Umbilical cord (tissue), 2 donors: ENCODE measurements around the gene ATP1A2. TPM values are rescaled to one million over a fixed set of nuclear protein-coding genes. Genes with fewer than 3 reads are reported as not detected.

ENCODE experiments used
- DNase-seq: peaks from one replicate; pipeline ENCODE4 v3.0.0-alpha.2; 2015; ENCODE audit warnings: low spot score
- total RNA-seq: library from RNA; depleted of rRNA; stranded (reverse); fragments of >200 nt; gene quantifications from one replicate; pipeline ENCODE4 v1.2.3, GENCODE V29; 2014; ENCODE audit warnings: low replicate concordance; ENCODE audit not compliant: insufficient read depth

Gene ATP1A2
- total RNA-seq = 11.1 TPM

- peak; percentile 78 for DNase-seq
Measured at GRCh38 chr1:160115545-160116282, at the start of gene ATP1A2. TSS of gene ATP1A2 (plus strand) at chr1:160115759. CDS start at chr1:160115862, 103 bp downstream.

GRCh38 chr1:160066829-160067745, 48.5 kb upstream of the ATP1A2 start:
- DNase-seq = no peak

GRCh38 chr1:160068225-160068624, 47.3 kb upstream of the ATP1A2 start:
- no peak for DNase-seq

GRCh38 chr1:160069460-160070231, 45.9 kb upstream of the ATP1A2 start, which contains the start of gene KCNJ10:
TSS of gene KCNJ10 (minus strand) at chr1:160070160. CDS start at chr1:160042532, 27,628 bp downstream.
- no peak for DNase-seq

GRCh38 chr1:160070243-160071163, 45.1 kb upstream of the ATP1A2 start:
- DNase-seq = peak; percentile 85

GRCh38 chr1:160071289-160071688, 44.3 kb upstream of the ATP1A2 start:
- no peak for DNase-seq

GRCh38 chr1:160074865-160075264, 40.7 kb upstream of the ATP1A2 start:
- DNase-seq = no peak

GRCh38 chr1:160075836-160076235, 39.7 kb upstream of the ATP1A2 start:
- DNase-seq = no peak

GRCh38 chr1:160076295-160076694, 39.3 kb upstream of the ATP1A2 start:
- no peak for DNase-seq

- DNase-seq = no peak
Measured at GRCh38 chr1:160077486-160077885, 38.1 kb upstream of the ATP1A2 start.

GRCh38 chr1:160078512-160079195, 36.9 kb upstream of the ATP1A2 start:
- no peak for DNase-seq

GRCh38 chr1:160079448-160079847, 36.1 kb upstream of the ATP1A2 start:
- DNase-seq = no peak

GRCh38 chr1:160080381-160081100, 35.0 kb upstream of the ATP1A2 start:
- no peak for DNase-seq

- peak; percentile 10 for DNase-seq
Measured at GRCh38 chr1:160081261-160081936, 34.2 kb upstream of the ATP1A2 start, which contains the start of gene KCNJ9. TSS of gene KCNJ9 (plus strand) at chr1:160081538. CDS start at chr1:160084031, 2,493 bp downstream.

- no peak for DNase-seq
Measured at GRCh38 chr1:160082487-160082886, 33.1 kb upstream of the ATP1A2 start.

- no peak for DNase-seq
Measured at GRCh38 chr1:160082926-160083325, 32.6 kb upstream of the ATP1A2 start.

GRCh38 chr1:160083968-160084770, 31.4 kb upstream of the ATP1A2 start:
- DNase-seq = peak; percentile 38
